COLO829 (cell line): Measurements from ENCODE around the gene AK1.

Source experiments
- DNase-seq: peaks from one replicate; pipeline ENCODE4 v3.0.0; 2012; ENCODE audit warnings: low spot score

Gene AK1

DNA sequence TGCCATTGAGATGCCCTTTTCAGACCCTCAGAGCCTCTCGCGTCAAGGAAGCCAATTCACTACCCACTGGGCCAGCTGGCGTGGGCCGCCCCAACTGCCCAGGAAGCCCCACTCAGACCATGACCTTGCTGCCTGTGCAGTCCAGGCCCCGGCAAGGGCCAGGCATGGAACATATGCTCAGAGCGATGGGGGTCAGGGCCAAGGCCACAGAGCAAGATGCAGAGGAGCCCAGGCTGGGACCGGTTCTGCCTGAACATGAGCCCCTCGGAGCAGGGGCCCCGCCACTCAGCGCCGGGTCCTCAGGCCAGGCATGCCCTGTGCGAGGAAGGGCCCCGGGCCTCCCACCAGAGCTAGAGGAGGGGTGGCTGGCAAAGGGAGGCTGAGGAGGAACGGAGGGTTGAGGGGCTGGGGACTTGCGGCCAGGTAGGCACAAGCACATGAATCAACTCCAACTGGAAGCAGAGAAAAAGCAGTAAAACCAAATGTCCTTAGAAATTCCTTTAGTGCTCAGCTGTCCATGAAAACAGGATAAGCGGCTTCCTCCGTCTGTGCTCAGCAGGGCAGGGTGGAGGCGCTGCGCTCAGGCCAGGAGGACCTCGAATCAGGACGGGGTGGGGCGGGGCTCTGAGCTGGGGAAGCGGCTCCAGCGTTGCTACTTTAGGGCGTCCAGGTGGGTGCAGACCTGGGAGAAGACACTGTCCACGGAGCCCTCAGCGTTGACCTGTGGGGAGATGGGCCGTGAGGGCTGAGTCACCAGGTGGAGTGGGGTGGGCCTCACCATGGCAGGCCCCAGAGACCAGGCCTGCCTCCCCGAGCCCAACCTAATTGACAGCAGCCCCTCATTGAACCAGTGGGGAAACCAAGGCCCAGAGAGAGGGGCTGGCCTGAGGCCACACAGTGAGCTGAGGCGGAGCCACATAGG lies 9.9 kb downstream of the AK1 start:
- DNase-seq: no peak

GRCh38 chr9:127866535-127866934 lies 10.9 kb downstream of the AK1 start:
- DNase-seq: no peak

DNA sequence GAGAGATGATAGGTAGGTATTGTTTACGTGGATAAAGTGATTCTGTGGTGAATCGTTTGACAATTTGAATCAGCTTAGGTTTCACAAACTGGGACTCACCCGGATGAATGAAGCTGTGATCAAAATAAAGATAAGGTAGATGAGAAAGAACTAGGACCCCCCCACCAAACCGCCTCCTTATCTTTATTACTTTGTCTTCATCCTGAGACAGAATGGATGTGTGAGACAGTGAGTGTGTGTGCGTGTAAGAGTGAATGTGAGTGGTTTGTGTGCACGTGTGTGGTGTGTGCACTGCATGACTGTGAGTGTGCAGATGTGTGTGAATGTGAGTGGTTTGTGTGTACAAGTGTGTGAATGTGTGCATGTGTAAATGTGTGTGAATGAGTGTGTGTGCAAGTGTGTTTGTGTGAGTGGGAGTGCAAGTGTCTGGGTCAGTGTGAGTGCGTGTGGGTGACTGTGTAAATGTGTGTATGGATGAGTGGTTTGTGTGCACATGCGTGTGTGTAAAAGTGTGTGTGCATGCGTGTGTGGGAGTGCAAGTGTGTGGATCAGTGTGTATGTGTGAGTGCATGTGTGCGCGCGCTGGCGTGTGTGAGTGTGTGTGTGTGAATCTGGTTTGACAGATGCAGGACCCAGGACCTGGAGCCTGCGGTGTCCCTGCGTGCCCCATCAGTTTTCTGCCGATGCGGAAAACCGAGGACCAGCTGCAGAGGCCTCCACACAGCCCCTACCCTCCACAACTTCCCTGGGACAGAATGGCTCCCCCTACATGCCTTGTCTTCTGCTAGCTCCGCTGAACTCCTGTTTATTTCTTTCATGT lies 11.6 kb downstream of the AK1 start:
- DNase-seq: no peak

DNA sequence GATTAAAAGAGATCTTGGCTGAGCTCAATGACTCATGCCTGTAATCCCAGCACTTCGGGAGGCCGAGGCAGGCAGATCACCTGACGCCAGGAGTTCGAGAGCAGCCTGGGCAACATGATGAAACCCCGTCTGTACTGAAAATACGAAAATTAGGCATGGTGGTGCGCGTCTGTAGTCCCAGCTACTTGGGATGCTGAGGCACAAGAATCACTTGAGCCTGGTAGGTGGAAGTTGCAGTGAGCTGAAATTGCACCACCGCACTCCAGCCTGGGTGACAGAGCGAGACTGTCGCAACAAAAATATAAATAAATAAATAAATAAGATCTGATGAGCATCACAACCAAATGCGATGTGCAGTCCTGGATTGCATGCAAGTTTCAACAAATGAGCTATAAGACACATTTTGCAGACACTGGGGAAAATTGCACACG lies 14.3 kb downstream of the AK1 start:
- DNase-seq: no peak

DNA sequence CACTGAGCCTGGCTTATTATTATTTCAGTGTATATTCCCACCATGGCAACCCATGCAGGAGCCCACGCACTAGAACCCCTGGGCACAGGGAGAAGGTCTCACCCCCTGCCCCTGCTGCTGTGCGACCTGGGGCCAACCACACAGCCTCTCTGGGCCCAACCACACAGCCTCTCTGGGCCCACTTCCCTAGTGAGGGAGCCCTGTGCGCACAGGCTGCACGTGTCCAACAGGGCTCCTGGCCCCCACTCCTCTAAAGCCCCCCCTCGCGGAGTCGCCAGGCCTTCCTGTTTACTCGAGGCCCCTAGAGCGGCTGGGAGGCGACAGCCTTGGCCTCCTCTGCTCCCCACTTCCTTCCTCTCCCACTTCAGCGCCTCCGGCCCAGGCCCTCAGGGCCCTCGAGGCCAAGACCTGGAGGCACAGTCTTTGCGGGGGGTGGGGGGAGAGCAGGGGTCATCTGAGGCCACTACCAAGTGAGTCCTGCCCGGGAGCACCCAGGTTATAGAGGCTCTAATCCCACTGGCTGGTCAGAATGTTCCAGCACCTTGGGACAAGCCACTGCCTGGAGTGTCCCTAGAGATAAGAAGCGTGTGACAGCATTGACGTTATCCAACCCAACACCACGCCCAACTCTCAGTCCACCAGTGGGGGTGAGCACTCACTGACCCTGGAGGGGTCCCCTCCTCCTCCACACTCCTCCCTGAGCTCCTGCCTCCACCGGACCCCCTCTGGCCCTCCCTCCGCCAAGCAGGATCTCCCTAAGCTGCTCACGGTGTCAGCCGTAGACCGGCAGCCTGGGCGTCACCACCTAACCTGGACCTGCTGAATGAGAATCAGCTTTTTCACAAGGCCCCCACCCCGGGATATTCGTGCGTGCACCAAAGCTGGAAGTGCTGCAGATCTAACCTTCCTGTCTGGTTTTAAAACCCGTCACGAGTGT lies 15.1 kb downstream of the AK1 start:
- DNase-seq: no peak

DNA sequence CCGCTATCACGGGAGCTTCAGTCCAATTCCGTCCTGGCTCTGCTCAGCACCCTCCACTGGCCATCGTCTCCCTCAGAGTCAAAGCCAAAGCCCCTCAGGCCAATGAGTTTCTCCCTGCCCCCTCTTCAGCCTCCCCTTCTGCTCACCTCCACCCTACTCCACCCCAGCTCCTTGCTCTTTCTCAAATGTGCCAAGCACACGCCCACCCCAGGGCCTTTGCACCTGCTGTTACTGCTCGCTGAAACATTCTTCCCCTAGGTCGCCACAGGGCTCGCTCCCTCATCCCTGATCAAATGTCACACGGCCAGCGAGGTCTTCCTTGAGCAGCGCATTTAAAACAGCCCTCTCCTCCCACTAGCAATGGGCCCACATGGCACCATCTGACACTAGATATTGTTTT lies 16.7 kb downstream of the AK1 start:
- no peak for DNase-seq

- no peak for DNase-seq
Measured at GRCh38 chr9:127860260-127860659, 17.2 kb downstream of the AK1 start.

- DNase-seq: no peak
Measured at GRCh38 chr9:127858041-127858512, 19.4 kb downstream of the AK1 start.

GRCh38 chr9:127857278-127857677 lies 20.2 kb downstream of the AK1 start:
- DNase-seq: no peak

DNA sequence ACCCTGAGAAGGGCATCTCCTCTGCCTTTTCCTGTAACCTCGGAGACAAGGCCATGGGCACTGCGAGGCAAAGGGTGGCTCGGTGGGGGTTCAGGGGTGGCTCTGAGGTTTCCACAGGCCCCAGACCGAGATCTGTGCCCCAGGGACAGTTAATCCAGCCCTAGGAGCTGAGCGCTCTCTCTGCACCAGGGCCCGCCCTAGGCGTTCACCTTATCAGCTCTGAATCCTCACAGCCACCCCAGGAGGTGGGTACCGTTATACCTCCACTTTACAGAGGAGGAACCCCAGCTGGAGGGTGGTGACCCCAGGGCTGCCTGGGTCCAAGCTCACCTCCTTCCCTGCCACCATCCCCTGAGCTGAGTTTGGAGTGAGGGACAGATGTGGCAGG lies 20.8 kb downstream of the AK1 start:
- DNase-seq: no peak

DNA sequence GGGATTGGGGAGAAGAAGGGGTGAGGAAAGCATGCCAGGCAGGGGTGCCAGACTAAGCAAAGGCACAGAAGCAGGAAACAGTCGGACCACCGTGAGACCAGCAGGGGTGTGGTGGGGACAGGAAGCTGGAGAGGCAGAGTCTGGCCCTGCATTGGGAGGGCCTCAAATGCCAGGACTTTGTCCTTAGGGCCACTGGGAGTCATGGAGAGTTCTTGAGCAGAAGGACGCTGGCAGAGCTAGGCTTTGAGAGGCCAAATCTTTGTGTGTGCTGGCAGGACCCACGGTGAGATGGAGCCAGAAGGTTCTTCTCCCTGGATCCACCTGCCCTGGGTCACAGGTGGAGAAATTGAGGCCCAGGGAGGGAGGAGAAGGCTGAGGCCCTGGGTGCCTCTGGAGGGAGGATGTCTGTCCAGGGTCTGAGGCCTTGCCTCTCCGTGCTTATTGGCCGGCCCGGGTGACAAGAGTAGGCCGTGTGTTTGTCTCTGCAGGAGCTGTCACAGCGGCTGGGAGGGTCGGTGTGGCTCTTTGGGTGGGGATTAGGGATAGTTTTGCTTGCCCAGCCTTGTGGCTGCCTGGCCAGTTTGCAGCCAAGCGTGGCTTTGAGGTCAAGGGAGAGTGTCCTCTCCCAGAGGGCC lies 21.3 kb downstream of the AK1 start:
- DNase-seq: no peak

- no peak for DNase-seq
Measured at GRCh38 chr9:127855522-127855921, 22.0 kb downstream of the AK1 start.

GRCh38 chr9:127854960-127855359 lies 22.5 kb downstream of the AK1 start:
- DNase-seq: no peak

DNA sequence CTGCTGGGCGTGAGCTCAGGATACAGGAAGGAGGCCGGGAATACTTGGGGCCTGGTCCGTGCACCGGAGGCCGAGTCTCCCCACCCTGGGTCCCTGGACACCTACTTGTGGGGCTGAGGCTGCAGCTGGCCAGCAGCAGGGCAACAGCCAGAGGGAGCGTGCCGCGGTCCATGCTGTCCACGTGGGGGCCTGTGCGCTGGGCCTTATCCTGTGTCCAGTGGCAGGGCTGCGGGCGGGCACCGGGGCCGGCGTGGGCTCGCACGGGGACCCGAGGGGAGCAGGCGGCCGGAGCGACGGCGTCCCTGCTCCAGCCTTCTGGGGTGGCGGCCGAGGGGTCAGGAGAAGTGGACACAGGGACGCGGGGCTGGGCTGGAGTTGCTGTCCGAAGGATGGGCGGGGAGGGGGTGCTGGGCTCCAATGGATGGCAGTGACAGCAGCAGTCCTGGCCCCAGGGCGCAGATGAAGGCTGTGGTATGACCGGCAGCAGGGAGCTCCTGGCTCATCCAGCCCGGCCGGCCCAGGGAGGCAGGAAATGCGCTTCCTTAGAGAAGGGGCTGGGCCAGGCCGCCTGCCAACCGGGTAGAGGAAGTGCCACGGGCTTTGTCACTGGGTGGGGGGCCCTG lies 23.2 kb downstream of the AK1 start, which contains the start of gene ENG:
TSS of gene ENG (minus strand) at position 475 of the 623 bp plus-strand sequence. CDS start at position 172, 303 bp downstream.
- peak; percentile 36 for DNase-seq

- no peak for DNase-seq
Measured at GRCh38 chr9:127853312-127854183, 23.9 kb downstream of the AK1 start.

GRCh38 chr9:127852829-127853228 lies 24.6 kb downstream of the AK1 start:
- DNase-seq: no peak

DNA sequence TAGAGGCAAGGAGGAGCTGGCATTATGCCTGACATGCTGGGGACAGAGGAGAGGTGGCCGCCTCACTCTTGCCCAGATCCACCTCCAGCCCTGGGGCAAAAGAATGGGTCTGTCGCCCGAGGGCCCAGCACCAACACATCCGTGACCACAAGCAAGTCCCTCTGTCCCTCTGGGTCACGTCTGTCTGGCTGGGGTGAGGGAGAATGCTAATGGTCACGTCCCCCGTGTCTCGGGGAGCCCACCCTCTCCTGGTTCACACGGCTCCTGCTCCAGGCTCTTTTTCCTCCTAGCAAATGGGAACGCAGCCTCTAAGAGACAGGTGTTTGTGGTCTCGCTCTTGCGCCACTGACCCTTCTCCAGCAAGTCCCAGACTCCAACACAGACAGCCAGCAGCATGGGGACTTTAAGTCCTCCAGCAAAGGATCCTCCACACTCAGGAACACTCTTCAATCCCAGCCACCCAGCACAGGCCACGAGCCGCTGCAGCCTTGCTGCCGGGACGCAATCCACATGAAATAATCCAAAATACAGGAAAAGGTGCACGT lies 27.1 kb downstream of the AK1 start:
- no peak for DNase-seq

DNA sequence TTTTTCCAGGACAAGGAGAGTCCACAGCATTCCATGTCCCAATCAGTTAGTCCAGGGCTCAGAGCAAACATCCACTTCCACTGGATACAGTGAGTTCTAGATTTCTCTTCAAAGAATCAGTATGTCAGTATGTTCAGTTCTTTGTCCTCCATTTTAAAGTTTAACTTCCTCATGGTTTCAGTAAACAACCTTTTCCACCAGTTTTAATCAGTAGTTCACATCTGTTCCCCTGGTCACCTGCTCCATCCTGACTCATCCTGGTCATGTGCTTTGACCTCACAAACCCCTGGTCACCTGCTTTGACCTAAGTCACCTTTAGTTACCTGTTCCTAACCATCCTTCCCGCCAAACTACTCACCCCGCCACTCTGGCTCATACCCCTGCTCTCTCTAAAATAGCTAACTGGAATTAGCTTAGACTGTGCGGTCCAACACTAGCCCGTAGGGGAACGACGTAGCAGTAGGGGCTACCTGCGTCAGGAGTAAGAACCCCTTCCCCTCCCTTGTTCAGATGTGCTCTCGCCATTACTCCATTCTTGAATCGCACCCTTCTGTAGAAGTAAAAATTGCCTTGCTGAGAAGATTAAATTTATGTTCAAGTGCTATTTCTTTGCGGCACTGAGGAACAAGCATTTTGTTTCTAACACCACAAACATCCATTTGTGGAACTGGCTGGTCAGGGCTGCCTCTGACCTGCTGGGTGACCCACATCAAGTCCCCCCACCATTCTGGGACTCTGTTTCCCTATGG lies 28.5 kb downstream of the AK1 start:
- no peak for DNase-seq
